Measurements from ENCODE around the gene UGT1A4. TPM values are rescaled to one million over a fixed set of nuclear protein-coding genes. Genes with fewer than 3 reads are reported as not detected.
"Not testable (repeated sequence)": the region's sequence is repeated elsewhere in the genome, so short reads cannot be mapped to it uniquely, and the experiment has no call there.

The UGT1A4 gene
- polyA plus RNA-seq, 4 donors: not detected

DNA sequence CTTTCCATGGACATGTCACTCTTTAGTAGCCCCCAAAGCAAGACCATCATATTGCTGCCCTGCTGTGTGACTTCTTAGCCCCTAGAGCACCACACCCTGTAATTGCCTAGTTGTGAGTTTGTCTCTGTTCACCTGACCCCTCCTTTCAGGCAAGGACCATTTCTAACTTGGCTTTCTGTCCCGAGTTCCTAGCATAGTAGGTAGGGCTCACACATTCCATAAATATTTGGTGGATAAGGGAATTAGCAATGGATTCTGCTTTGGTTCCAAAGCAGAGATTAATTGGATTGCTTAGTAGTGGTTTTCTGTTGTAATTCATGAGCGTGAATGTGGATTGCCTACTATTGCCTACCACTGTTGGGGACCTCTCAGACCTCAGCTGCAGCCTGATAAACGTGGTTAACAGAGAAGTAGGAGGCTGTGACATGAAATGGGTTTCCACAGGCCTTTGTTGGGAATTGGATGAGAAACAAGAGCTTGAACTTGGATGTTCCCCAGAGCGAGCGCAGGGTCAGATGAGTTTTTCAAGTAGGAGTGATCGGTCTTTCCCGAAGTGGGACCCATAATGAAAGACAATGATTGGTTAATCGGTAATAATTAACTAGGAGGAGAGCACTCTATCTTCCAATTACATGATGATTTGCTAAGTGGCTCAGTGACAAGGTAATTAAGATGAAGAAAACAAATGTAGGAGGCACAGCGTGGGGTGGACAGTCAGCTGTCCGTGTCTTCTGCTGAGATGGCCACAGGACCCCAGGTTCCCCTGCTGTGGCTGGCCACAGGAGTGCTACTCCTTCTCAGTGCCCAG lies 28.1 kb downstream of the UGT1A4 start:
- no peak for DNase-seq (ENCODE audit: low read depth in 4 of 4, low spot score in 3 of 4)

- DNase-seq (ENCODE audit: low read depth in 4 of 4, low spot score in 3 of 4): no peak
Measured at GRCh38 chr2:233747283-233747544, 28.7 kb downstream of the UGT1A4 start.

DNA sequence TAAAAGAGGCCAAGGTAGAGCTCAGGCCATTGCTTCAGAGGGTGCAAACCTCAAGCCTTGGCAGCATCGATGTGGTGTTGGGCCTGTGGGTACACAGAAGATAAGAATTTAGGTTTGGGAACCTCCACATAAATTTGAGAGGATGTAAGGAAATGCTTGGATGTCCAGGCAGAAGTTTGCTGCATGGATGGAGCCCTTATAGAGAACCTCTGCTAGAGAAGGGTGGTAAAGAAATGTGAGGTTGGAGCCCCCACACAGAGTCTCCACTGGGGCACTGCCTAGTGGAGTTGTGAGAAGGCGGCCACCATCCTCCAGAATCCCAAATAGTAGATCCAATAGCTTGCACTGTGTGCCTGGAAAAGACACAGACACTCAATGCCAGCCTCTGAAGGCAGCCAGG lies 32.2 kb downstream of the UGT1A4 start:
- DNase-seq (ENCODE audit: low read depth in 4 of 4, low spot score in 3 of 4): not testable (repeated sequence)

GRCh38 chr2:233751212-233752009 lies 32.9 kb downstream of the UGT1A4 start:
- not testable (repeated sequence) for DNase-seq (ENCODE audit: low read depth in 4 of 4, low spot score in 3 of 4)

DNA sequence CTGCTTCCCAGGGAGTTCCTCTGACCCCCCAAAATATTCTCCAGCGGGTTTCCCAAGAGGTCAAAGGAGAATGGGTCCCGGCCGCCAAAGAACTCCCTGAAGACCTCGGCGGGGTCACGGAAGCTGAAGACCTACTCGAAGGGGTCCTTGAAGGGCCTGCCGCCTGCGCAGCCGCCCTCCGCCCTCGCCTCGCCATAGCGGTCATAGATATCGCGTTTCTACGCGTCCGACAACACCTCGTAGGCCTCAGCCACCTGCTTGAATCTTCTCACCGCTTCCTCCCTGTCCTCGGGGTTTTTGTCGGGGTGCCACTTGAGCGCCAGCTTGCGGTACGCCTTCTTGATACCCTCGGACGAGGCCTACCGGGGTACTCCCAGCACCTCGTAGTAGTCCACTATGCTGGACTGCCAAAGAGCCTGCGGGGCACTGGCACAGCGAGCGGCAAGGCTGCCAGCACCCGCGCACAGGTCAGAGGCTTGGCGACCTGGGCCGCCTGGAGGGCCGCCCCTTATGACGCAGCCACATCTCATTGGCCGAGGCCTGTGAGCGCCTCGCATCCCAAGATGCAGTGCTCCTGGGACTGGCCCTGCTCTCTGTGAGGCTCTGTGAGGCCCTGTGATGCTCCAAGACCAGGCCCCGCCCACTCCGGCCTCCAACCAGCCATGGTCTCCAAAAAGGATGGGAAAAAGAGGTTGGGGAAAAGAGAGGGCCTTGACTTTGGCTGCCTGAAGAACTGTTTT lies 36.5 kb downstream of the UGT1A4 start:
- DNase-seq (ENCODE audit: low read depth in 4 of 4, low spot score in 3 of 4): no peak

DNA sequence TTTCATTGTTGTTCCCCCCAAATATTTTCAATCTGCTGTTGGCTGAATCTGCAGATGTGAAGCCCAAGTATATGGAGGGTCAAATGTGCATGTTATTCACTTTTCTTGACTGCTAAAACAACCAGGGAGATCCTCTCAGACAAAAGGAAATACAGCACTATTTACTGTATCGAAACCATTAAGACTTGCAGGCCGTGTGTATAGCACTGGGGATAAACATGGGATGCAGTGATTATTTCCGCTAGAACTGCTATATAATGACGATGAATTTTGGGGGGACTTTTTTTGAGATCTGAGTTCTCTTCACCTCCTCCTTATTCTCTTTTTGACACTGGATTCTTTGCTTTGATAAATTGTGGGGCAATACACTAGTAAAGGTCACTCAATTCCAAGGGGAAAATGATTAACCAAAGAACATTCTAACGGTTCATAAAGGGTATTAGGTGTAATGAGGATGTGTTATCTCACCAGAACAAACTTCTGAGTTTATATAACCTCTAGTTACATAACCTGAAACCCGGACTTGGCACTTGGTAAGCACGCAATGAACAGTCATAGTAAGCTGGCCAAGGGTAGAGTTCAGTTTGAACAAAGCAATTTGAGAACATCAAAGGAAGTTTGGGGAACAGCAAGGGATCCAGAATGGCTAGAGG lies 38.0 kb downstream of the UGT1A4 start:
- no peak for DNase-seq (ENCODE audit: low read depth in 4 of 4, low spot score in 3 of 4)

DNA sequence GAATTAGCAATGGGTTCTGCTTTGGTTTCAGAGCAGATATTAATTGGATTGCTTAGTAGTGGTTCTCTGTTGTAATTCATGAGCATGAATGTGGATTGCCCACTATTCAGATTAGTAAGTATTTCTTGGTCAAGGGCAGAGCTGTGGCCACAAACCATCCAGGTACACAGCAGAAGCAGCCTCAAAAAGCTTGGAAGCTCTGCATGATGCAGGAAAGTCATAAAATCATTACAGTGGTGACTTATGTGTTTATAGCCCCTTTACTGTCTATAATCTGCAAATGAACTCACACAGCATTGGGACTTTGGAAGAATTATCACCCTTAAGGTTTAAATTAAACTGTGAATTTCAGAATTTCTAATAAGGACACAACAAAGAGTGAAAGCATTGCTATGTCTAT lies 39.6 kb downstream of the UGT1A4 start:
- no peak for DNase-seq (ENCODE audit: low read depth in 4 of 4, low spot score in 3 of 4)

- no peak for DNase-seq (ENCODE audit: low read depth in 4 of 4, low spot score in 3 of 4)
Measured at GRCh38 chr2:233758849-233759248, 40.3 kb downstream of the UGT1A4 start.

- DNase-seq (ENCODE audit: low read depth in 4 of 4, low spot score in 3 of 4): no peak
Measured at GRCh38 chr2:233760043-233760442, 41.5 kb downstream of the UGT1A4 start, which contains the start of gene UGT1A1. UGT1A1 (plus strand) TSS chr2:233760270; CDS start chr2:233760288, 18 bp downstream.

GRCh38 chr2:233761040-233761769 lies 42.7 kb downstream of the UGT1A4 start:
- DNase-seq (ENCODE audit: low read depth in 4 of 4, low spot score in 3 of 4): no peak

- DNase-seq (ENCODE audit: low read depth in 4 of 4, low spot score in 3 of 4): no peak
Measured at GRCh38 chr2:233764264-233764663, 45.7 kb downstream of the UGT1A4 start.

DNA sequence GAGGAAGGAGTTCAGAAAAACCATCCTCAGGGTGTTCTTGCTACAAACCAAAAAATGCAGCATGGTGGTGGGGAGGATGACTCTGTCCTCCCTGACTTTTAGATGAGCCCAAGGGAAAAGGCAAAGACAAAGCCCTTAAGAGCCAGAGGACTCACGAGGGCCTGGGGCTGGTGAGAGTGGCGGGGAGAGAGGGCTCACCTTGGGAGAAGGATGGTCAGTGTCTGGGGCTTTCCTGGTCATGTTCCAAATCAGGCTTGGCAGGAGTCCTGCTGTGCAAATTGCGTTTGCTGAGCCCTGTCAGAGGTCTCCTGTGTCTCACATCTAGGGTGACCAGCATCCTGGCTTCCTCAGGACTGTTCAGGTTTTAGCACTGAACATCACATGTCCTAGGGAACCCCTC lies 46.2 kb downstream of the UGT1A4 start:
- no peak for DNase-seq (ENCODE audit: low read depth in 4 of 4, low spot score in 3 of 4)

DNA sequence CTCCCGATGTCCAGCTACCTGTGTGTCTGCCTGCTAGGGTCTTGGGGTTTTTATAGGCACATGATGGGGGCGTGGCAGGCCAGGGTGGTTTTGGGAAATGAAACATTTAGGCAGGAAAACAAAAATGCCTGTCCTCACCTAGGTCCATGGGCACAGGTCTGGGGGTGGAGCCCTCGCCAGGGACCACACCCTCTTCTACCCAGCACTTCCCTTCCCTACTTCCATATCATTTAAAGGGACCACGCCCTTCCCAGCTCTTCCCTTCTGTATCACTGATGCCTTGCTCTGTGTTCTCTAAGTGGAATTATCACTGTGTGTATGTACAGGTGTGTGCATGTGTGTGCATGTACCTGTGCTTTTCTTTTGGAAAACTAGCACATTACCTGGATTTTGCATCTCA lies 47.9 kb downstream of the UGT1A4 start:
- DNase-seq (ENCODE audit: low read depth in 4 of 4, low spot score in 3 of 4): no peak

GRCh38 chr2:233768076-233768475 lies 49.5 kb downstream of the UGT1A4 start:
- no peak for DNase-seq (ENCODE audit: low read depth in 4 of 4, low spot score in 3 of 4)

GRCh38 chr2:233769260-233769659 lies 50.7 kb downstream of the UGT1A4 start:
- no peak for DNase-seq (ENCODE audit: low read depth in 4 of 4, low spot score in 3 of 4)

GRCh38 chr2:233772153-233772552 lies 53.6 kb downstream of the UGT1A4 start:
- DNase-seq (ENCODE audit: low read depth in 4 of 4, low spot score in 3 of 4): no peak

DNA sequence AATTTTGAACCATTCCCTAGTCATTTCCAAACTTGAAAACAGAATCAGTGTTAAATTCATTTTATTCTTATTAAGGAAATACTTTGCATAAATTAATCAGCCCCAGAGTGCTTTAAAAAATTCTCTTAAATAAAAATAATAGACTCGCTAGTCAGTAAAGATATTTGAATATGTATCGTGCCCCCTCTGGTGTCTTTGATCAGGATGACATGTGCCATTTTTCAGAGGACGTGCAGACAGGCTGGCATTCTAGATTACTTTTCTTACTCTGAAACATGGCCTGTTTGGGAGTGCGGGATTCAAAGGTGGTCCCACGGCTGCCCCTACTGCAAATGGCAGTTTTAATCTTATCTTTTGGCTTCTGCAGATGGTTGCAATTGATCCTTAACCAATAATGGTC lies 54.0 kb downstream of the UGT1A4 start:
- DNase-seq (ENCODE audit: low read depth in 4 of 4, low spot score in 3 of 4): no peak

GRCh38 chr2:233773854-233774253 lies 55.3 kb downstream of the UGT1A4 start:
- DNase-seq (ENCODE audit: low read depth in 4 of 4, low spot score in 3 of 4): no peak

- no peak for DNase-seq (ENCODE audit: low read depth in 4 of 4, low spot score in 3 of 4)
Measured at GRCh38 chr2:233775414-233775813, 56.9 kb downstream of the UGT1A4 start.

DNA sequence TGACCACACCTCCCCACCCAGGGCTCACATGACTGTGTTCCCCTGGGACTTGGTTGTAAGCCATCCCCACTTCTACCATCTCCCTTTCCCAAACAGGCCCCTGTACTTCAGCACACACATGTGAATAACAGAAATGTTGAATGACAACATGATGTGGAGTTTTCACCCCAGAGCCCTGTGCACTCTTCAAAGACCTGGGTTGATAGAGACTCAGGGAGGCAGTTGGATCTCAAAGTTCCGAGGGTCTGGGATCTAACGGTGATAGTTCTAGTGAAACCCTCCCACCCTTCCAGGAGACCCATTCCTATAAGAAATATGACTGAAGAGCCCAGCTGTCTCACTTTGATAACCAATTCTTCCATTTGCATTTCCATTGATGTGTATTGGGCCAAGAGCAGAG lies 59.5 kb downstream of the UGT1A4 start, which contains the start of gene MROH2A:
MROH2A (plus strand) TSS at position 301 of the 400 bp plus-strand sequence. CDS start 1,029 bp downstream, outside the sequence.
- DNase-seq (ENCODE audit: low read depth in 4 of 4, low spot score in 3 of 4): no peak

Data from left renal pelvis (tissue), 4 donors.